Activated CD4-positive, alpha-beta T cell treated with anti-CD3 and anti-CD28 coated beads, Interleukin-2, amount 10 ng/mL, durations not matched to agents 24 days and 14 days (primary cell): ENCODE measurements around the gene SRGAP2C. TPM values are rescaled to one million over a fixed set of nuclear protein-coding genes. Genes with fewer than 3 reads are reported as not detected.
"Not testable (repeated sequence)": the region's sequence is repeated elsewhere in the genome, so short reads cannot be mapped to it uniquely, and the experiment has no call there.

Experiments used
- DNase-seq: peaks from one replicate; pipeline ENCODE4 v3.0.0; 2022
- H3K27ac Mint-ChIP-seq: one replicate; pipeline ENCODE4 v1.8.0; 2022; ENCODE audit warnings: mild to moderate bottlenecking, mixed read lengths
- H3K27me3 Mint-ChIP-seq: one replicate; pipeline ENCODE4 v1.8.0; 2022; ENCODE audit warnings: mixed read lengths
- H3K36me3 Mint-ChIP-seq: one replicate; pipeline ENCODE4 v1.8.0; 2022; ENCODE audit warnings: low read depth, mild to moderate bottlenecking, mixed read lengths
- H3K4me1 Mint-ChIP-seq: one replicate; pipeline ENCODE4 v1.8.0; 2021; ENCODE audit warnings: mixed read lengths
- H3K4me3 Mint-ChIP-seq: one replicate; pipeline ENCODE4 v1.8.0; 2022; ENCODE audit warnings: mild to moderate bottlenecking, moderate library complexity, mixed read lengths
- H3K9me3 Mint-ChIP-seq: one replicate; pipeline ENCODE4 v1.8.0; 2021; ENCODE audit warnings: mixed read lengths
- intact Hi-C: fragments of 100-400 bp; cut with micrococcal nuclease; formaldehyde crosslinking; loops from one replicate; pipeline ENCODE4 v1.15.1; 2023
- total RNA-seq: library from RNA; stranded (reverse); gene quantifications from 2 replicates; pipeline ENCODE4 v1.2.3, GENCODE V29; 2022

SRGAP2C gene
- total RNA-seq, 1 donor from 2014 or later = 47.5 TPM

DNA sequence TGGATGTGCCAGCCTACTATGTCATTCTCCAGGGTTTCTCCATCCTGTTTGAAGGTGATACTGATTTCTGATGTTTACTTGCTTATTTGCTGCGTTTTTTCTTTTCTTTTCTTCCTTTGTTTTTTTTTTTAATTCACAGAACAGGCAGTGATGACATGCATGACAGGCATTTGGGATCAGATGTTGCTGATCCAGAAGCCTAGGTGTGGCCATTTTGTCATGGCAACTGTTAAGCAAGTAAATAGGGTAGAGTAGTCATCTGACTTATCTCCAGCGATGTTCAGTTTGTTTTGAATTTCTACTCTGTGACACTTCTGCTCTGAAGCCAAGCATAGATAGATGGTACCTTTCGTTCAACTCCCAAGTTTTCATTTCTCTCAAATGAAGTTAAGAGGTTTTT, 181.4 kb downstream of the SRGAP2C start:
- intact Hi-C loops, H3K27ac Mint-ChIP-seq, DNase-seq, H3K9me3 Mint-ChIP-seq, H3K27me3 Mint-ChIP-seq, H3K4me3 Mint-ChIP-seq, H3K4me1 Mint-ChIP-seq, H3K36me3 Mint-ChIP-seq: not testable (repeated sequence)

DNA sequence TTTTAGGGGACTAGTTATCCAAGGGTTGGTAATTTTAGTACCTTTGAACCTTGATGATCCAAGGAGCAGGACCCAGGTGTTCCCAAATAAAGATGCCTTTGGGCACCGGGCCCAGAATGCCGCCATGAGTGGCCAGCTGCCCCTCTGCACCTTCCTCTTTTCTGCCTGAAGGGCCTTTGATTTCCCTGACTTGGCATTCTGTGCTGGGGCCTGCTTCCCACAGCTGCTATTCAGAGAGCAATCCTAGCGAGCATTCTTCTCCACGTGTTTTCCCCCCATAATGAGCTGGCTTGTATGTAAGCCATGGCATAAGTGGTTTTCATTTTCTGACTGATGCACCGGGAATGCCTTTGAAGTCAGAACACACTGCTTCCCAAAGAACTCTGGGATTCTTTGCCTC, 184.1 kb downstream of the SRGAP2C start:
- H3K4me3 Mint-ChIP-seq, H3K27me3 Mint-ChIP-seq, H3K27ac Mint-ChIP-seq, H3K36me3 Mint-ChIP-seq, H3K9me3 Mint-ChIP-seq, H3K4me1 Mint-ChIP-seq, DNase-seq, intact Hi-C loops: not testable (repeated sequence)

DNA sequence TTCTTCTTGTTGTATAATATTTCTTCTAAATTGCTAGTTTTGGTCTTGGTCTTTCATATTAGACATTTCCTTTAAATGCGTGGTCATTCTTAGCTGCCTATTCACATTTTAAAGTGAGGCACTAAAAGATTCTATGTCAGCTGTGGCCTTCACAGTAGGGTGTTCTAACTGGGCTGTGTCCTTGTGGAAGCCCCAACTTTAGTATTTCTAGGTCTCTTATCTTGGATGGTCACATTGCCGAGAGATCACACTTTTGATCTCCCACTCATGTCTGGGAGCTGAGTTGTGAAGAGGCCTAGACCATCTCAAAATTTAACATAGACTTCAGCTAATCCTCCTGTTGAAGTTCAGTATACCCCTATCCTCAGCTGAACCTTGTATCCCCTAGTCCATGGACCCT, 185.2 kb downstream of the SRGAP2C start:
- H3K27me3 Mint-ChIP-seq, H3K9me3 Mint-ChIP-seq, intact Hi-C loops, H3K4me3 Mint-ChIP-seq, DNase-seq, H3K36me3 Mint-ChIP-seq, H3K4me1 Mint-ChIP-seq, H3K27ac Mint-ChIP-seq: not testable (repeated sequence)

DNA sequence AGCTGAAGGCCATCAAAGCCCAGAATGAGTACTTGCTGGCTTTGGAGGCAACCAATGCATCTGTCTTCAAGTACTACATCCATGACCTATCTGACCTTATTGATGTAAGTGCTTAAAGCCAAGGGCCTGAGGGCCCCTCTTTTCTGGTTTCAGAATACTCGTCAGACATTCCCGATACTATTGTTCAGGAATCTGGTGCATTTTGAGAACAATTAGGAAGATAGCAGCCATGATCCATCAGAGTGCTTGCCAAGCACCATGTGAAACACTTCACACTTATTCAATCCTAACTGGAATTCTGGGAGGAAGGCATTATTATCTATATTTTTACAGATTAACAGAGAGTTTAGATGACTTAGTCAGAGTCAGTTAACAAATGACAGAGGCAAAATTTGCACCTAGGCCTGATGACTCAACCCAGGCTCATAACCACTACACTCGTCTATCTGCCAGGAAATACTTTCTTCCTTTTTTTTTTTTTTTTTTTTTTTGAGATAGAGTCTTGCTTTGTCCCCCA, 190.1 kb downstream of the SRGAP2C start:
- DNase-seq = peak; percentile 53
- H3K9me3 Mint-ChIP-seq = not testable (repeated sequence)

DNA sequence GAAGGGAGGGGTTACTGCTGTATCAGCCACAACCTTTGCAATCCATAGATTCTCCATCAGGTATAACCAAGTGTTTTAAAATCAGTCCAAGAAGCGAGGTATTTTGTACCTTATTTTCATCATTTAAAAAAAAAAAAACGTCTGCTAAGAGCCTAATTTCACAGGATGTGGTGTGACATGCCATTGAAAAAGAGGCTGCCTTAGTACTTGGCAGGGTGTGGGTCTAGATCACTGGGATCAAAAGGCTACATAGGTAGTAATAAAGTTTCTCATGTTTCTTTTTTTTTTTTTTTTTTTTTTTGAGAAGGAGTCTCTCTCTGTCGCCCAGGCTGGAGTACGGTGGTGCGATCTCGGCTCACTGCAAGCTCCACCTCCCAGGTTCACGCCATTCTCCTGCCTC, 192.2 kb downstream of the SRGAP2C start:
- DNase-seq, H3K4me3 Mint-ChIP-seq, H3K27ac Mint-ChIP-seq, intact Hi-C loops, H3K36me3 Mint-ChIP-seq, H3K4me1 Mint-ChIP-seq, H3K27me3 Mint-ChIP-seq, H3K9me3 Mint-ChIP-seq: not testable (repeated sequence)

More for the DNA sequence above, 190.1 kb downstream of the SRGAP2C start:
- H3K36me3 Mint-ChIP-seq, intact Hi-C loops, H3K4me1 Mint-ChIP-seq, H3K27me3 Mint-ChIP-seq: not testable (repeated sequence)
- Mint-ChIP-seq H3K27ac (peak overlapping the region; percentile 81), H3K4me3 (peak overlapping the region; percentile 54)

DNA sequence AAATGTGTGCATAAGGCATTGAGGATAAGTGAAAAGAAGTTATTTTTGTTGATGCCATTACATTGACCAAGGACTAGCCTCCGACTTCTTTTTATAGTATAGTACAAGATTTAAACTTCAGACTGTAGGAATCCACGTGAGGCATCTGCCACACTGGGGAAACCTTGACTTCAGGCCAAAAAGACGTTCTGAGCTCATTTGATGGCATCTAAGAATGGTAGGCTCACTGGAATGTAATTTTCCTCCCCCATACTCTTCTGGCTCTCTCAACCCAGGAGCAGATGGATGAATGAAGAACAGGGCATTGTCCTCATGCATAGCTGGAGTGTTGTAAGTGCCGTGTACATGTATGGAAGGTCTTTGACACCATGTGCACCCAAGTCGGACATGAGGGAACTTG, 194.0 kb downstream of the SRGAP2C start:
- intact Hi-C loops, H3K4me3 Mint-ChIP-seq, H3K4me1 Mint-ChIP-seq, H3K27me3 Mint-ChIP-seq, DNase-seq, H3K27ac Mint-ChIP-seq, H3K9me3 Mint-ChIP-seq: not testable (repeated sequence)
- H3K36me3 Mint-ChIP-seq = peaks cover 11% of the 10 kb centered on the region

DNA sequence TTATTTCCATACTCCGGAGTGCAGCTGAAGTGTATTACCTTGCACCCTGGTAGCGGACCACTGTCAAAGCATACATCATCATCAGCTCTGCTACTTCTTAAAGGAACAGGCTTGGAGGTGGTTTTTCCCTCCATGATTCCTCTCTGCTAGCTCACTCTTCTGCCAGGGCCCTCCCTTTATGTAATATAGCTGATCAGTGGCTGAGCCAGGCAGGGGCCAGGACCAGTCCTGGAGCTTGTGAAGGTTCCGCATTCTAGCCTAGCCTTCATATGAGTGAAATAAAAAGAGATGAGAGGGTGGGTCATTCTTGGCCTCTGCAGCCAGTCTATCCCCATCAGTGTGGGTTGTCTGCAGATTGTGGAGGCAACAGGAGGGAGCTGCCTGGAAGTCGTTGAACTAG, 200.0 kb downstream of the SRGAP2C start:
- H3K9me3 Mint-ChIP-seq, DNase-seq, H3K4me1 Mint-ChIP-seq, H3K36me3 Mint-ChIP-seq, H3K27ac Mint-ChIP-seq, H3K27me3 Mint-ChIP-seq, intact Hi-C loops, H3K4me3 Mint-ChIP-seq: not testable (repeated sequence)

DNA sequence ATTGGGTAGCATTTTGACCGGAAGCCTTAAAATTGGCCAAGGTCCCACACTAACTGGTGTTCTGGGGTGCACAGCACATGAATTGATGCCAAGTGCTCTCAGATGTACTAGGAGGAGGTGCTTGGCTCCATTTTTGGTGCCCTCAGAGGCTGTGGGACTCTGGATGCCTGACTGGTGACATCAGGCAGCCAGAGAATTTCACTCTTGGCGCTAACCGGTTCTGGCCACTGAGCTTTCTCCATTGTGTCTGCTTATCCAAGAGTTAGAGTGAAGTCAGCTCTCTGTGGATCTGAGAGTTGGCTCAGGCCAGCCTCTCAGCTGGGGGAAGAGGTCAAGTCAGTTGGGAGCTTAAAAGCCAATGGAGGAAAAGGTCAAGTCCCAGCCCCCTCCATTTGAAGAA, 200.4 kb downstream of the SRGAP2C start:
- H3K4me1 Mint-ChIP-seq, H3K9me3 Mint-ChIP-seq, H3K27ac Mint-ChIP-seq, H3K4me3 Mint-ChIP-seq, intact Hi-C loops, DNase-seq, H3K27me3 Mint-ChIP-seq, H3K36me3 Mint-ChIP-seq: not testable (repeated sequence)

DNA sequence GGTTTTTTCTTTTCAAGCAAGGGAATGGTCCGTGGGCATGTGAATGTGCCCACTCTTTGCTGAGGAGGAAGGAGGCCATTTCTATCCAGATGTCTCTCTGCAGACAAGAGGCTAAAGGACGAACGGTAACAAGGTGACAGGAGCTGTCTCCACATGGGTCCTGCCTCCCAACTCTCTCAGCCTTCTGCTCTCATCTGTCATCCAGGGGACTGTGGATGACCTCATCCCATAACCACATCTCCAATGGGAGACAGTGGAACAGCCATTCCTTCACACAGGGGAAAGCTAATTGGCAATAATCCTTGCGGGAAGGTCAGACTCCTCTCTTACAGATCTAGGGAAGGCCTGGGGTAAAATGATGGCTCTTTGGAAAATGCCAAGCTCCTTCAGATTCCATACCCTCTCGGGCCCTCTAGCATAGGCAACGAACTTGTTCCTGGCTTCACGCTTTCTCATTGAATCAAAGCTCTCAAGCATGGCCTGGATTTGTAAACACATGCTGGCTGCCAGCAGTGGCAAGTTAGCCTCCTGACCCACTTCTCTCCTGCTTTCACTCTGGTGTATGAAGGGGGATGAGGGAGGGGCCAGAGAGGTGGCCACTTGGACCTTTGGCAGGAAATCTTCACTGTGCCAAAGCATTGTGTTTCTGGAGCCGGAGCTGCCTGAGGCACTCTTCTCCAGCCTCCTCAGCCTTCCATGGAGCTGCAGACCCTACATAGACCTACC, 201.0 kb downstream of the SRGAP2C start:
- H3K36me3 Mint-ChIP-seq, H3K4me1 Mint-ChIP-seq, DNase-seq, intact Hi-C loops, H3K27me3 Mint-ChIP-seq, H3K4me3 Mint-ChIP-seq, H3K27ac Mint-ChIP-seq, H3K9me3 Mint-ChIP-seq: not testable (repeated sequence)

DNA sequence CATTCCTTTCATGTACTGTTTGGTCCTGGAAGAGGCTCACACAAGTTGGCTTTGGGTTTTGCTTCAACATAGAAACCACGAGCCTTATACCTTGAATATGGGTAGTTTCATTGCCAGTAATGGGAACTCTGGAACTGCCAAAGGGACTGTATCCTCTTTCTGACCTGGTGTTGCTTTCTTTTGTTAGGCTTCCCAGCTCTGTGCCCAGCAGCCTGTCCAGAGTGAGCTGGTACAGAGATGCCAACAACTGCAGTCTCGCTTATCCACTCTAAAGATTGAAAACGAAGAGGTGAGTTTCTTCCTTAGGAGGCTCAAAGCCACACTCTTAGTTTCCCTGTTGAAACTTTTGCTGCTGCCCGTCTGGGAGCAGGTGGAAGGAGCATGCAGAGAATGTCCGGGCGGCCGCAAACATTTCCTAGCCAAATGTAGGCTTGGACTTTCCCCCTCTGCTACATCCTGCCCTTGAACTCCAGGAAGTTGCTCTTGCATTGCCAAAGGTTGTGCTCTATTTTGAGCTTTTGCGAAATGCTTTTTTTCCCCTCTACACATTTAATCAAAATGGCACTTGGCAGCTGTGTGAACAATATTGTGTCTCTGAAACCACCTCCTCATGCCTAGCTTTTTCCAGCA, 201.7 kb downstream of the SRGAP2C start:
- H3K27me3 Mint-ChIP-seq, intact Hi-C loops, DNase-seq, H3K27ac Mint-ChIP-seq, H3K9me3 Mint-ChIP-seq, H3K36me3 Mint-ChIP-seq, H3K4me3 Mint-ChIP-seq, H3K4me1 Mint-ChIP-seq: not testable (repeated sequence)

DNA sequence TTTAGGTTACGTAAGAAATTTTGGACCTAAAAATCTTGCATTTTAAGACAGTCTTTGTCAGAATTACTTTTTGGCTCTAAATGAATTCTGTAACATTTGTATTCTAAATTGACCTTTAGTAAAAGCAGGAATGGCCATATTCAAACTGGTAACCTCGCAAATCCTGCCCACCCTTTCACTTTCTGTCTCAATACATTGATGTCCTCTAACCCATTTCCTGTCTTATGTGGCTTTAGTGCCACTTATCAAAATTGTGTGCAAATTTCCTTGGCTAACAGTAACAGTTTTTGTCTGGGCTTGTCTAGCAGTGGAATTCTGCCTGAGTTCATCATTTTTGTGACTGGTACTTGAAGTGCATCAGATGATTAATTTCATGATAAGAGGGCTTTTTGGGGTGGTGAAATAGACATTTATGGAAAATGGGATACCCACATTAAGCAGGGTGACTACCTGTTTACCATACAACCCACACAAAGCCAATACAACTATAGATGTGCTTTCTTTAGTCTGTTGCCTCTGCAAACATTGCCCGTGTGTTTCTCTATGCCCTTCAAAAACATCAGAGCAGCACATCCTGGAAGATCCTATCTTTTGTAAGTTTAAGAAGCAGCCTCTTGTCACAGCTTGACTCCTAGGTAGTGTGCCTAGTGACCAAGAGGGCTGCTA, 205.3 kb downstream of the SRGAP2C start:
- H3K27ac Mint-ChIP-seq, H3K27me3 Mint-ChIP-seq, H3K4me3 Mint-ChIP-seq: not testable (repeated sequence)

DNA sequence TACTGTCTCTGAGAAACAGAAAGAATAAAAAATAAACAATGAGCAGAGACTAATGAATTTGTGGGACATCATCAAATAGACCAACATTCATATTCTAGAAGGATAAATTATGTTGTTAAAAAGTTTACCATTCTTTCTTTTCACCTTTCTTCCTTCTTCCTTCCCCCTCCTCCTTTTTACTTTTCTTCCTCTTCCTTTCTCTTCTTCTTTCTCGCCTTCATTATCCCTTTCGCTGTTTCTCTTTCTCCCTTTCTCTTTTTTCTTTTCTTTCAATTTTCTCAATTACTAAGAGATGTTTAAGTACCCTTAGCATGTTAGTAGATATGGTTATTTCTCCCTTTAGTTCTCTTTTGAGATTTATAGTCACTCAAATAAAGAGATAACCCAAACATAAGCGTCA, 207.4 kb downstream of the SRGAP2C start:
- not testable (repeated sequence) for H3K36me3 Mint-ChIP-seq, H3K4me1 Mint-ChIP-seq, H3K27me3 Mint-ChIP-seq, H3K27ac Mint-ChIP-seq, H3K9me3 Mint-ChIP-seq, H3K4me3 Mint-ChIP-seq, DNase-seq
- intact Hi-C loops = loop anchor here (10.0 kb wide), 1 partner anchor 123 kb away; no protein-coding TSS in a partner anchor

More for the DNA sequence above, 205.3 kb downstream of the SRGAP2C start:
- DNase-seq, H3K9me3 Mint-ChIP-seq, H3K4me1 Mint-ChIP-seq, H3K36me3 Mint-ChIP-seq: not testable (repeated sequence)
- intact Hi-C loops = loop anchor here (10.0 kb wide), 1 partner anchor 125 kb away; no protein-coding TSS in a partner anchor

DNA sequence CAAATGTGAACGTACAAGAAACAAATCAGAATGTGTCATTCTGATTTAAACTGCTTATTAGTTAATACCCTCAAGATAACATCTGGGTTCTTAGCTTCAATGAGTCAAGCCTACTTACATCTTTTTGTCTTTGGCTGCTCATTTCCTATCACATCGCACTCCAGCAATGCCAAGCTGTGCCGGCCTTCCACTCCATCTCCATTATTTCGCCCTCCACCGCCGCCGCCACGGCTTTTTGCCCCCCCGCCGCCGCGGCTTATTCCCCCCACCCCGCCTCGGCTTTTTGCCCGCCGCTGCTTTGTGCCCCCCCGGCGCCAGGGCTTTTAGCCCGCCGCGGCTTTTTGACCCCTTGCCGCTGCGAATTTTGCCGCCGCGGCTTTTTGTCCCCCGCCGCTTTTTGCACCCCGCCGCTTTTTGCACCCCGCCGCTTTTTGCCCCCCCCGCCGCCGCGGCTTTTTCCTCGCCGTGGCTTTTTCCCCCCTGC, 211.0 kb downstream of the SRGAP2C start:
- not testable (repeated sequence) for DNase-seq, H3K4me1 Mint-ChIP-seq, H3K9me3 Mint-ChIP-seq, H3K27me3 Mint-ChIP-seq
- H3K36me3 Mint-ChIP-seq = peaks cover 11% of the 10 kb centered on the region
- H3K27ac Mint-ChIP-seq = peak overlapping the region; percentile 62
- peak overlapping the region; percentile 77 for H3K4me3 Mint-ChIP-seq
- intact Hi-C loops = loop anchor here (10.0 kb wide), 1 partner anchor 119 kb away; no protein-coding TSS in a partner anchor
